GM12892 (cell line): ENCODE measurements around the gene HCN2.

Source experiments
- POLR2A ChIP-seq: IDR thresholded peaks from 2 replicates; pipeline ENCODE4 v1.6.1; 2011; ENCODE audit warnings: low read depth, low read length, control low read depth
- POLR2AphosphoS5 ChIP-seq: IDR thresholded peaks from 2 replicates; pipeline ENCODE4 v1.6.1; 2011; ENCODE audit warnings: low read depth, low read length, control low read depth
- TAF1 ChIP-seq: IDR thresholded peaks from 2 replicates; pipeline ENCODE4 v1.6.1; 2011; ENCODE audit warnings: low read depth, mild to moderate bottlenecking, control low read depth, low read length, borderline replicate concordance

DNA sequence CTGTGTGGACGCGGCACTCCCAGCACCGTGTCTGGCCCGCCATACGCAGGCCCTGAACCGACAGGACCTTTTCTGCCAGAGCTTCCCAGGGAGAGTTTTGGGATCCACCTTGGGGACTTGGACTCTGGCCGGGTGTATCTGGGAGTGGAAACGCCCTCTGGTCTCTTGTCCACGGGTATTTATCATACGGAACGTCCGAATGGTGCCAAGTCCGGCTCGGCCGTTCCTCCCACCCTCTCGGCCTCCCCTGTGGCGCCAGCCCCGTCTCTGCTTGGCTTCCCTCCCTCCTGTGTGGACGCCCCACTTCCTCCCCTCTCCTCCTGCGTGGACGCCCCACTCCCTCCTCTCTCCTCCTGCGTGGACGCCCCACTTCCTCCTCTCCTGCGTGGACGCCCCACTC lies 12.1 kb downstream of the HCN2 start:
- TF ChIP-seq POLR2A, result no peak
- TF ChIP-seq TAF1, result no peak
- TF ChIP-seq POLR2AphosphoS5, result no peak
